Smooth muscle cell (in vitro differentiated cells): Measurements from ENCODE around the gene PRR36. TPM values are rescaled to one million over a fixed set of nuclear protein-coding genes. Genes with fewer than 3 reads are reported as not detected.

Experiments
- DNase-seq: peaks from one replicate; lab custom pipeline; 2025; ENCODE audit not compliant: unreplicated experiment; lab: John Stamatoyannopoulos, UW
- H2AFZ ChIP-seq: fragments of 200-600 bp; sonication (generic); 2 replicates; pipeline ENCODE4 v1.6.0; 2016; ENCODE audit warnings: antibody characterized with exemption, low read depth, mild to moderate bottlenecking
- H3F3A ChIP-seq: fragments of 200-600 bp; sonication (generic); 2 replicates; pipeline ENCODE4 v1.6.0; 2017; ENCODE audit warnings: antibody characterized with exemption, low read depth
- H3K27ac ChIP-seq: fragments of 200-600 bp; sonication (generic); 2 replicates; pipeline ENCODE4 v1.5.1; 2016; ENCODE audit warnings: low read depth, mild to moderate bottlenecking
- H3K27me3 ChIP-seq: fragments of 200-600 bp; sonication (generic); 2 replicates; pipeline ENCODE4 v1.6.1; 2016; ENCODE audit warnings: low read depth, mild to moderate bottlenecking
- H3K36me3 ChIP-seq: fragments of 200-600 bp; sonication (generic); 2 replicates; pipeline ENCODE4 v1.5.1; 2016; ENCODE audit warnings: low read depth
- H3K4me1 ChIP-seq: fragments of 200-600 bp; sonication (generic); 2 replicates; pipeline ENCODE4 v1.5.1; 2016; ENCODE audit warnings: low read depth
- H3K4me2 ChIP-seq: fragments of 200-600 bp; sonication (generic); 2 replicates; pipeline ENCODE4 v1.6.0; 2016; ENCODE audit warnings: mild to moderate bottlenecking
- H3K4me3 ChIP-seq: fragments of 200-600 bp; sonication (generic); 2 replicates; pipeline ENCODE4 v1.5.1; 2016; ENCODE audit warnings: mild to moderate bottlenecking
- H3K79me2 ChIP-seq: fragments of 200-600 bp; sonication (generic); 2 replicates; pipeline ENCODE4 v1.6.0; 2016; ENCODE audit warnings: low read depth, mild to moderate bottlenecking
- H3K9ac ChIP-seq: fragments of 200-600 bp; sonication (generic); 2 replicates; pipeline ENCODE4 v1.6.0; 2016; ENCODE audit warnings: low read depth
- H3K9me3 ChIP-seq: fragments of 200-600 bp; sonication (generic); replicated peaks from 2 replicates; pipeline ENCODE4 v1.5.1; 2016; ENCODE audit warnings: low read depth
- H4K20me1 ChIP-seq: fragments of 200-600 bp; sonication (generic); 2 replicates; pipeline ENCODE4 v1.6.0; 2016; ENCODE audit warnings: low read depth
- whole genome bisulfite sequencing: methylation state at CpG from one replicate; pipeline ENCODE4 v1.1.7; 2016; ENCODE audit warnings: low lambda C conversion rate; 5-methylcytosine and 5-hydroxymethylcytosine counted together
- polyA plus RNA-seq: library from polyadenylated mRNA; unstranded; fragments of >200 nt; fragmentation: Nextera tagmentation; extraction: Ambion mirVana; gene quantifications from 2 replicates; pipeline ENCODE4 v1.2.1, GENCODE V29; 2016
- total RNA-seq: library from RNA; depleted of rRNA; stranded (reverse); fragments of >200 nt; gene quantifications from 2 replicates; pipeline ENCODE4 v1.2.3, GENCODE V29; 2014
- TF ChIP-seq, protein P1 (sequence below): fragments of 200-600 bp; sonication (generic); IDR thresholded peaks from 2 replicates; pipeline ENCODE4 v1.5.1; 2017; ENCODE audit warnings: borderline replicate concordance, mild to moderate bottlenecking, antibody characterized with exemption; ENCODE audit not compliant: insufficient read depth, poor library complexity, severe bottlenecking

The PRR36 gene
- total and polyA plus RNA-seq, 2 experiments from 2014 or later = 0.13 to 0.57 TPM

DNA sequence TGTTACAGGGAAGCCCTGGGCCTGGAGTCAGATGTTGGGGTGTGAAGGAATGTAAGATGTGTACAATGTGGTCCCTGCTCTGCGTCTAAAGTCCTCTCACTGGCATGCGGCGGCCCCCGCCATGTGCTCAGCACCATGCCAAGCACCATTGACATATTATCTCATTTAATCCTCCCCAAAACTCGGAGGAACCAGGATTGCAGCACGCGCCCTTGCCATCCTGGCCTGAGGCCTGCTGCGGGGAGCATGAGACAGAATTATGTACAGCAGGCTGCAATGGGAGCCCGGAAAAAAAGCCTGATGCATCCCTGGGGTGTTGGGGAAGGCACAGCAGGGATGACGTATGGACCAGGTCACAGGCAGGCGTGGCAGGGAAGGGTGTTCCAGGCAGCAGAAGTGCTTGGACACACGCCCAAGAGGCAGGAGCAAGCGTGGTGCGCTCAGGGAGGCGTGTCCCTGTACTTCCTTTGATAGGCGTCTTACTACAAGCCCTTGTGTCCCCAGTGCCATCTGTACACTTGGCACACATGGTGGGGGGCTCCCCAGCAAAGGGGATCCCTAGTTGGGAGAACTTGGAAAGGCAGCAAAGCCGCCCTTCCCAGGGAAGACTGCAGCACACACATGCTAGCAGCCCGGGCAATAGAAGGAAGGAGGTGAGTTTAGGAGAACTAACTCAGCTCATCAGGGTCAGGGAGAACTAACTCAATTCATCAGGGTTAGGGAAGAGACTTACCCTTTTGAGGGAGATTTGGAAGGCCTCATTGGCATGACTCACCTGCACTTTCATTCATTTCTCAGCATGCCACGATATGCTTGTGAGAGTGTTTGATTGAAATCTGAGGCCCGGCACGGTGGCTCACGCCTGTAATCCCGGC lies 40.7 kb downstream of the PRR36 start:
- H4K20me1 ChIP-seq = peaks cover 36% of the 10 kb centered on the region
- H3K4me1 ChIP-seq = peaks cover 7% of the 10 kb centered on the region
- no peak overlapping the region for H2AFZ ChIP-seq
- no peak for DNase-seq
- H3K36me3 ChIP-seq = no peaks in the 10 kb centered on the region
- H3F3A ChIP-seq = no peaks in the 10 kb centered on the region
- no peak overlapping the region for H3K4me3 ChIP-seq
- H3K4me2 ChIP-seq = no peak overlapping the region
- TF ChIP-seq, protein P1, sequence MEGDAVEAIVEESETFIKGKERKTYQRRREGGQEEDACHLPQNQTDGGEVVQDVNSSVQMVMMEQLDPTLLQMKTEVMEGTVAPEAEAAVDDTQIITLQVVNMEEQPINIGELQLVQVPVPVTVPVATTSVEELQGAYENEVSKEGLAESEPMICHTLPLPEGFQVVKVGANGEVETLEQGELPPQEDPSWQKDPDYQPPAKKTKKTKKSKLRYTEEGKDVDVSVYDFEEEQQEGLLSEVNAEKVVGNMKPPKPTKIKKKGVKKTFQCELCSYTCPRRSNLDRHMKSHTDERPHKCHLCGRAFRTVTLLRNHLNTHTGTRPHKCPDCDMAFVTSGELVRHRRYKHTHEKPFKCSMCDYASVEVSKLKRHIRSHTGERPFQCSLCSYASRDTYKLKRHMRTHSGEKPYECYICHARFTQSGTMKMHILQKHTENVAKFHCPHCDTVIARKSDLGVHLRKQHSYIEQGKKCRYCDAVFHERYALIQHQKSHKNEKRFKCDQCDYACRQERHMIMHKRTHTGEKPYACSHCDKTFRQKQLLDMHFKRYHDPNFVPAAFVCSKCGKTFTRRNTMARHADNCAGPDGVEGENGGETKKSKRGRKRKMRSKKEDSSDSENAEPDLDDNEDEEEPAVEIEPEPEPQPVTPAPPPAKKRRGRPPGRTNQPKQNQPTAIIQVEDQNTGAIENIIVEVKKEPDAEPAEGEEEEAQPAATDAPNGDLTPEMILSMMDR = no peak
- H3K27me3 ChIP-seq = no peaks in the 10 kb centered on the region
- H3K79me2 ChIP-seq = no peaks in the 10 kb centered on the region
- no peaks in the 10 kb centered on the region for H3K9me3 ChIP-seq
- no peak overlapping the region for H3K27ac ChIP-seq
- 88% methylated on average over 23 of the region's 23 CpGs for WGBS
- H3K9ac ChIP-seq = no peak overlapping the region

DNA sequence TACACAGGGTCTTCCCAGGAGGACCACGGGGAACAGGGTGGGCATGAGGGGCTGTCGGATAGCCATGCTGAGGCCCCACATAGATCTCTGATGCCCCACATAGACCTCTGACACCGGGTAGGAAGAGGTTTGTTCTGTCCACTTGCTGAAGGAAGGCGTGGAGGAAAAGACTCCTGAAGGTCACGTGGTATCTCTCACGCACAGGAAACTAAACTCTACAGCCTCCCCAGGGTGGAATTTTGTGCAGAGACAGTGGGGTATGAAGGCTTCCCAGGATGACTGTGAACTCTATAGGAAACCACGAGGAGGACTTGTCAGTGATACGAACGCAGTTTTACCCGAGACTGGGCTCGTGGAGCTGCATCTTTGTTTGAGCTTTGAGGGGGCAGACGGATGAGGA lies 41.4 kb downstream of the PRR36 start:
- H3K4me1 ChIP-seq = peaks cover 7% of the 10 kb centered on the region
- no peak overlapping the region for H3K4me3 ChIP-seq
- H3K9me3 ChIP-seq = no peaks in the 10 kb centered on the region
- H3K27ac ChIP-seq = no peak overlapping the region
- no peaks in the 10 kb centered on the region for H3K79me2 ChIP-seq
- no peaks in the 10 kb centered on the region for H3F3A ChIP-seq
- 89% methylated on average over 12 of the region's 12 CpGs for WGBS
- no peak overlapping the region for H3K9ac ChIP-seq
- no peaks in the 10 kb centered on the region for H3K36me3 ChIP-seq
- H2AFZ ChIP-seq = no peak overlapping the region
- no peaks in the 10 kb centered on the region for H3K27me3 ChIP-seq
- DNase-seq = no peak
- TF ChIP-seq, protein P1 = no peak
- H3K4me2 ChIP-seq = no peak overlapping the region
- H4K20me1 ChIP-seq = peaks cover 32% of the 10 kb centered on the region

DNA sequence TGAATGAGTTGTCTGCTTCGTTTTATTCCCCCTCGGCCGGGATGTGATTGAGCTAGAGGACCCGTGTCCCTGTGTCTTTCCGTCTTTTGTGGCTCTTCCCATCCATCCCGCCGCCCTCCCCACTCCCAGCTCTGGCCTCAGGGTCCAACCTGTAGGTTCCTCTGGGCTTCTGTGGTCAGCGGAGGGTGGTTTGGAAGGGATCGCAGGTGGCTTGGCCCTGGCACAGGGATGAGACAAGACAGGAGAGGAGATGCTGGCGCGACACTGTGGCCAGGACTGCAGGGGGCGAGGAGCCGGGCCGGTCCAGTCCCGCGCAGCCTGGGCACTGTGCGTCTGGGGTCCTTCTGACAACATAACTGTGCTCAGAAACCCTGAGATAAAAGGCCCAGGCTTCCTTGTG lies 42.2 kb downstream of the PRR36 start:
- Histone ChIP-seq H3K4me2 (no peak overlapping the region), H4K20me1 (peaks cover 32% of the 10 kb centered on the region), H3K9ac (no peak overlapping the region)

More for the DNA sequence above, 42.2 kb downstream of the PRR36 start:
- Histone ChIP-seq H3K27ac (no peak overlapping the region), H3F3A (no peaks in the 10 kb centered on the region), H3K36me3 (no peaks in the 10 kb centered on the region), H3K4me1 (peaks cover 7% of the 10 kb centered on the region), H3K27me3 (no peaks in the 10 kb centered on the region), H3K9me3 (no peaks in the 10 kb centered on the region), H3K79me2 (no peaks in the 10 kb centered on the region), H2AFZ (no peak overlapping the region), H3K4me3 (no peak overlapping the region)
- DNase-seq = no peak
- 90% methylated on average over 17 of the region's 17 CpGs for WGBS
- TF ChIP-seq, protein P1 = no peak
